Measurements from ENCODE around the gene SMIM35.
"Not testable (repeated sequence)": the region's sequence is repeated elsewhere in the genome, so short reads cannot be mapped to it uniquely, and the experiment has no call there.

SMIM35 gene

GRCh38 chr11:117978291-117978910, 108.4 kb downstream of the SMIM35 start:
- not testable (repeated sequence) for DNase-seq

GRCh38 chr11:117977612-117978264, 109.0 kb downstream of the SMIM35 start:
- DNase-seq, result not testable (repeated sequence)

- no peak for DNase-seq
These were observed 109.7 kb downstream of the SMIM35 start for GRCh38 chr11:117977029-117977428.

DNA sequence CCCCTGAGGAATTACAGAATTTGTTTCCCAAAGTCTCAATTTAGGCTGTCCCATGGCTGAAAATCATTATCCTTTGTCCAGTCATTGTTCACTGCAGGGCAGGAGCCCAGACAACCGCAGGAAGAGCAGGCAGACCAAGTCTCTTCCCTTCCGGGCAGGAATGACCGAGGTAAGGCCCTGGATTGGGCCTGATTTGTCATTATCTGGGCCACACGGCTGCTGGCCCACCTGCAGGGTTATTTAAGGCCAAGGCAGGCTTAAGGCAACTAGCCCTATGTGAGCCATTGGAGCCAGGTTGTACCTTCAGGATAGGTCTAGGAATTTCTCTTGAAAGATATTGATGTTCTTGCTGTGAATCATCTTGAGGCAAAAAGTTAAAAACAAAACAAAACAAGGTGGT, 110.3 kb downstream of the SMIM35 start:
- DNase-seq, result no peak

GRCh38 chr11:117973503-117973860, 113.3 kb downstream of the SMIM35 start:
- DNase-seq, result no peak

- DNase-seq, result no peak
These were observed 113.9 kb downstream of the SMIM35 start for GRCh38 chr11:117972629-117973502.

- DNase-seq, result no peak
These were observed 114.7 kb downstream of the SMIM35 start for GRCh38 chr11:117972044-117972443.

- DNase-seq, result peak; percentile 49
These were observed 116.3 kb downstream of the SMIM35 start for GRCh38 chr11:117970400-117971024.

- no peak for DNase-seq
These were observed 117.4 kb downstream of the SMIM35 start for GRCh38 chr11:117969160-117969991.

- DNase-seq, result no peak
These were observed 119.9 kb downstream of the SMIM35 start for GRCh38 chr11:117966908-117967307.

DNA sequence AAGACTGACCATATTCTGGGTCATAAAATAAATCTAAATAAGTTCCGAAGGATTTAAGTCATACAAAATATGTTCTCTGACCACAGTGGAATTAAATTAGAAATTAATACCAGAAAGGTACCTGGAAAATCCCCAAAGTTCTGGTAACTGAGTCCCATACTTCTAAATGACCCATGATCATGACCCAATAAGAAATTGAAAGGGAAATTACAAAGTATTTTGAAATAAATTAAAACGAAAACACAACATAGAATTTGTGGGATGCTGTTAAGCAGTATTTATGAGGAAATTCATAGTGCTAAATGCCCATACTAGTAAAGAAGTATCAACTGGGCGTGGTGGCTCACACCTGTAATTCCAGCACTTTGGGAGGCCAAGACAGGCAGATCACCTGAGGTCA, 123.9 kb downstream of the SMIM35 start:
- no peak for DNase-seq

- DNase-seq, result no peak
These were observed 124.9 kb downstream of the SMIM35 start for GRCh38 chr11:117961896-117962295.

GRCh38 chr11:117960406-117960805, 126.4 kb downstream of the SMIM35 start:
- no peak for DNase-seq

GRCh38 chr11:117959438-117960149, 127.2 kb downstream of the SMIM35 start:
- no peak for DNase-seq

DNA sequence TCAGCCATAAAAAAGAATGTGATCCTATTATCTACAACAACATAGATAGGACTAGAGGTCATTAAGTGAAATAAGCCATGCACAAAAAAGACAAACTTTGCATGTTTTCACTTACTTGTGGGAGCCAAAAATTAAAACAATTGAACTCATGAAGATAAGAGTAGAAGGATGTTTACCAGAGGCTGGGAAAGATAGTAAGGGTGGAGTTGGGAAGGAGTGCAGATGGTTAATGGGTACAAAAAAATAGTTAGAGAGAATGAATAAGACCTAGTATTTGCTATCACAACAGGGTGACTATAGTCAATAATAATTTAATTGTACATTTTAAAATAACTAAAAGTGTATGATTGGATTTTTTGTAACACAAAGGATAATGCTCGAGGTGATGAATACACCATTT, 127.8 kb downstream of the SMIM35 start:
- no peak for DNase-seq
